ENCODE data around the gene SLC12A5.

- TF ChIP-seq CTCF (IDR thresholded peaks at IDR 0.05) (no peak), POLR2A (IDR thresholded peaks at IDR 0.05) (no peak)
Observed at GRCh38 chr20:45998761-45999160, 30.3 kb upstream of the SLC12A5 start.
